AG09309 (cell line): ENCODE measurements around the gene NEDD4.
"Not testable (repeated sequence)": the region's sequence is repeated elsewhere in the genome, so short reads cannot be mapped to it uniquely, and the experiment has no call there.

Experiments used
- DNase-seq: peaks from one replicate; pipeline ENCODE4 v3.0.0-alpha.2; 2010; ENCODE audit warnings: low read depth
- H3K4me3 ChIP-seq: 2 replicates; pipeline ENCODE4 v1.5.1; 2011; ENCODE audit warnings: mild to moderate bottlenecking, low read depth, low read length, moderate library complexity; ENCODE audit not compliant: control insufficient read depth
- TF ChIP-seq, protein P1 (sequence below): IDR thresholded peaks from 2 replicates; pipeline ENCODE4 v1.5.1; 2011; ENCODE audit warnings: mild to moderate bottlenecking, low read depth, low read length, inconsistent platforms; ENCODE audit not compliant: insufficient read depth, control insufficient read depth; ENCODE audit errors: missing control alignments

The NEDD4 gene

DNA sequence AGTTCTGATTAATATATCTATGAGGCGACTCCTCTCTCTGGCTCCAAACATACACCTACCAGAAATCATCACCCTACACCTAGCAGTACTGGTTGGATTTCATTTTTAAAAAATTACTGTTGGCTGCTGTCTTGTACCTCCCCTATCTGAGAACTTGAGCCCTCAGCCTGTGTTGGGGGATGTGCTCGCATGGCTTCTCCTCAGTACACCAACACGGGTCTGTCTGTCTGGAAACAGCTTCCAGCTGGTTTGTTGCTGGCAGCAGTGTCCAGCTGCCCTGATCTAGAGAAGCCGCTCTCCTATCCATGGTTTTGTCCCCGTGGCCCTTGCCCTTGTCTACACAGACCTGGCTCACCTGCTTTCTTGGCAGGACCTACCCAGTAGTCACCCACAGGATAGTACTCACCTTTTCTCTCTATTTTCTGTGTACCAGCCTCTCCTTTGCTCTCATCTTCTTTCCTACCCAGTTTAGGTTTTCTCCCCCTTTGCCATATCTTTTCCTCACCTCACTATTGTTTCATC lies 43.2 kb upstream of the NEDD4 start:
- TF ChIP-seq, protein P1, sequence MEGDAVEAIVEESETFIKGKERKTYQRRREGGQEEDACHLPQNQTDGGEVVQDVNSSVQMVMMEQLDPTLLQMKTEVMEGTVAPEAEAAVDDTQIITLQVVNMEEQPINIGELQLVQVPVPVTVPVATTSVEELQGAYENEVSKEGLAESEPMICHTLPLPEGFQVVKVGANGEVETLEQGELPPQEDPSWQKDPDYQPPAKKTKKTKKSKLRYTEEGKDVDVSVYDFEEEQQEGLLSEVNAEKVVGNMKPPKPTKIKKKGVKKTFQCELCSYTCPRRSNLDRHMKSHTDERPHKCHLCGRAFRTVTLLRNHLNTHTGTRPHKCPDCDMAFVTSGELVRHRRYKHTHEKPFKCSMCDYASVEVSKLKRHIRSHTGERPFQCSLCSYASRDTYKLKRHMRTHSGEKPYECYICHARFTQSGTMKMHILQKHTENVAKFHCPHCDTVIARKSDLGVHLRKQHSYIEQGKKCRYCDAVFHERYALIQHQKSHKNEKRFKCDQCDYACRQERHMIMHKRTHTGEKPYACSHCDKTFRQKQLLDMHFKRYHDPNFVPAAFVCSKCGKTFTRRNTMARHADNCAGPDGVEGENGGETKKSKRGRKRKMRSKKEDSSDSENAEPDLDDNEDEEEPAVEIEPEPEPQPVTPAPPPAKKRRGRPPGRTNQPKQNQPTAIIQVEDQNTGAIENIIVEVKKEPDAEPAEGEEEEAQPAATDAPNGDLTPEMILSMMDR: no peak
- no peak overlapping the region for H3K4me3 ChIP-seq
- no peak for DNase-seq

DNA sequence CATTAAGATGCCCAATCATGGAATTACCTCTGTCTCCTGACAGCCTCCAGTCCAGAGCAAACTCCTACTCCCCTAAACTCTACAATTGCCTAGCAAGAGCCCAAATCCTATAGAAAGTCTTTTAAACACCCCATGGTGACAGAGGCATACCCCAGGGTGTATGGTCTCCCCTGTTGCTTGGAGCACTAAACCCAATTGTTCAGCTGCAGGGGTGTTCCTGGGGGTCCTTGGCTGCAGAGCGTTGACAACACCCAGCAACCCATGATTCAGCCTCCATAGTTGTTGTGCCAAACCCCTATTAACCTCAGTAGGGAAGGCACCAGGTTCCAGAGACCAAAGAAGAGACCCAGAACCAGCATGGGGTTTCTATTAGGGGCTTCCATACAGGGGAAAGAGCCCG lies 41.8 kb upstream of the NEDD4 start:
- no peak overlapping the region for H3K4me3 ChIP-seq
- TF ChIP-seq, protein P1: no peak
- no peak for DNase-seq

DNA sequence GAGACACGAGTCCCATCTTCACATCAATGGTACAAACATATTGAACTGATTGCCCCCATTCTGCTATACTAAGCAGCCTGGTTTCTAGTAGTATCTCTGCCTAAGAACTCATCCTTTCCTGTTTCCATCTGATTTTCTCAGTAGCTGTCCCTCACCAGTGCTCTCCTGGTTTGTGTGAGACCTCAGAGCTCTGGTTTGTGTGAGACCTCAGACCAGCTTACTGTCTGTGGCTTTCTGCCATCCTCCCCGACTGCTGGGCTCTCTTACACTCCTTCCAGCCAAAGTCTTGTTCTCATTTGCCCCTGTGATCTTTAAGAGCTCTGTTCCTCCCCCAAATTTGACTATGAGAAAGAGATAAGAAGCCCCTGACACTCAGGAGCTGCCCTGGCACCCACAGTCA lies 41.1 kb upstream of the NEDD4 start:
- H3K4me3 ChIP-seq: no peak overlapping the region
- TF ChIP-seq, protein P1: no peak
- no peak for DNase-seq

DNA sequence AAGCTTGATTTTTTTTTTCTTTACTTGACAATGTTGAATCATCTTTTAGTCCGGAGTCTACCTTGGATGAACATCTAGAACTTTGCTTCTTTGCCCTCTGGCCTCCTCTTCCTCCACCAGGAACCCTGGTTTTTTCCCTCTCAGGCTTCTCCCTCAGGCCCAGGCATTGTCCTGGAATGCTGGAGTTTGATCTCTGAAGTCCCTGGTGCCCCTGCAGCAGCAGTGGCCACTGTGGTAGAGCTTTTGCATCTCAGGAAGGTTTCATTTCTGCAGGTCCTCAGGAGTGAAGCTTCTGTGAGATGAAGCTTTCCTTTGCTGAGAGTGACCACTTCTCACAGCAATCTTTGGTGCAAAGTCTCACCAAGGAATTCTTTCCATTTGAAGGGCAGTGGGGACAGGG lies 39.0 kb upstream of the NEDD4 start:
- H3K4me3 ChIP-seq: no peak overlapping the region
- DNase-seq: no peak
- TF ChIP-seq, protein P1: no peak

DNA sequence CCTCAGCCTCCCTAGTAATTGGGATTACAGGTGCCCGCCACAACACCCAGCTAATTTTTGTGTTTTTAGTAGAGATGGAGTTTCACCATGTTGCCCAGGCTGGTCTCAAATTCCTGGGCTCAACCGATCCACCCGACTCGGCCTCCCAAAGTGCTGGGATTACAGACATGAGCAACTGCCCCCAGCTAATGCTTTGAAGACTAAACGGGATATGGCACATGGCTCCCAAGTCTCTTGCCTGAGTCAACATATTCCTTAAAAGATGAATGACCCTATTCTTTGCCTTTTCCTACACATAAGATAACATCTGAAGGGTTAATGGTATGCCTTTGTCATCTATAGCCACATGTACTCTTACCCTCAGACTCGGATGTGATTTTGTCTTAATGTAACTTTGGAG lies 38.4 kb upstream of the NEDD4 start:
- TF ChIP-seq, protein P1: no peak
- H3K4me3 ChIP-seq: no peak overlapping the region
- no peak for DNase-seq

DNA sequence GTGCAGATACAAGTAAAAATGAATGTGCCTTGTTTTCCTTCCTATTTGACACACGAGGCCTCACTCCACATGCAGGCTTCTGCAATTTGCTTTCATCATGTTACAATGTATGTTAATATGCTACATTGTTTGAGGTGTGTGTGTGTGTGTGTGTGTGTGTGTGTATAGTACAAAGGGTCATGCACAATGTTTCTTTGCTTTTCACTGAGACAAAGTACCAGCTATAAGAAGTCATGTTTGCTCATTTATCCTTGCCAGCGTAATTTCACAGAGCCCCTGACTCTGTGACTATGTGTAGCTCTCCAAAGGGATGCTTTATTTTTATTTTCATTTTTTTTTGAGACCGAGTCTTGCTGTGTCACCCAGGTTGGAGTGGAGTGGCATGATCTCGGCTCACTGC lies 38.0 kb upstream of the NEDD4 start:
- no peak for DNase-seq
- TF ChIP-seq, protein P1: no peak

DNA sequence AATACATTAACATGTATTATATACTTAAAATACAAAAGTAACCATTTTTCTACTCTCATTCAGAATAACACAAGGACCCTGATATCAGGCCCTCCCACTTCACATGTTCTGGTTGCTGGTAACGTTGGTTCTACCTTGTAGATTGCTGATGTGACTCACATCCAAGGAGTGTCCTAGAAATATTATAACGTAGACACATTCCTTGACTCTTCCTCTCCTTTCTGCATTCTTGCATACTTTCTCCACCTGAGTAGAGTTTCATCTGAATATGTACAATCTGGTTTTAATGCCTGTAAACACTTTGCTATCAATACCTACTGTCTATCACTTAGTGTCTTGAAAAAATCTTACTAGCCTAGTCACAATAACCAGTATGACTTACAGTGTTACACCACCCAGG lies 35.0 kb upstream of the NEDD4 start:
- H3K4me3 ChIP-seq: no peak overlapping the region
- TF ChIP-seq, protein P1: no peak
- no peak for DNase-seq

More for the DNA sequence above, 38.0 kb upstream of the NEDD4 start:
- no peak overlapping the region for H3K4me3 ChIP-seq

DNA sequence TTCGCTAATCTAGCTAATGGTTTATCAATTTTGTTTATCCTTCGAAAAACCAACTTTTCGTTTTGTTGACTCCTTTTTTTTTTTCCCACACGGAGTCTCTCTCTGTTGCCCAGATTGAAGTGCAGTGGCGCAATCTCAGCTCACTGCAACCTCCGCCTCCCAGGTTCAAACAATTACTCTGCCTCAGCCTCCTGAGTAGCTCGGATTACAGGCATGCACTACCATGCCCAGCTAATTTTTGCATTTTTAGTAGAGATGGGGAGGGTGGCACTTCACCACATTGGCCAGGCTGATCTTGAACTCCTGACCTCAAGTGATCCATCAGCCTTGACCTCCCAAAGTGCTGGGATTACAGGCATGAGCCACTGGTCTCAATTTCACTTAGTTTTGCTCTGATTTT lies 29.7 kb upstream of the NEDD4 start:
- not testable (repeated sequence) for DNase-seq, H3K4me3 ChIP-seq
